AG04450 (cell line): ENCODE results near the gene TMEM140. TPM values are rescaled to one million over a fixed set of nuclear protein-coding genes. Genes with fewer than 3 reads are reported as not detected.

ENCODE experiments used
- CTCF ChIA-PET: fragments of 300-600, 350-600 bp; formaldehyde crosslinking; extraction: SDS; loops from one replicate; lab custom pipeline; 2022; ENCODE audit warnings: antibody characterized with exemption, inconsistent platforms; lab: Charles Lee
- POLR2A ChIA-PET: fragments of 350-600 bp; formaldehyde crosslinking; extraction: SDS; loops from one replicate; lab custom pipeline; 2021; ENCODE audit warnings: antibody characterized with exemption, inconsistent platforms; lab: Yijun Ruan, JAX
- DNase-seq: peaks from one replicate; pipeline ENCODE4 v3.0.0-alpha.2; 2011; ENCODE audit warnings: low read depth, low spot score
- H3K27ac ChIP-seq: one replicate; pipeline ENCODE4 v1.5.1; 2012; ENCODE audit warnings: low read depth, low read length, control low read depth
- H3K27me3 ChIP-seq: one replicate; pipeline ENCODE4 v1.6.0; 2012; ENCODE audit warnings: low read length; ENCODE audit not compliant: control insufficient read depth, insufficient read depth
- H3K4me3 ChIP-seq: 2 replicates; pipeline ENCODE4 v1.5.1; 2011; ENCODE audit warnings: mild to moderate bottlenecking, low read depth, low read length, control low read depth
- H3K9me3 ChIP-seq: 2 replicates; pipeline ENCODE4 v1.5.1; 2012; ENCODE audit warnings: low read length; ENCODE audit not compliant: control insufficient read depth, insufficient read depth
- CTCF ChIP-seq: IDR thresholded peaks from 2 replicates; pipeline ENCODE4 v1.5.1; 2011; ENCODE audit warnings: low read depth, low read length, control low read depth, inconsistent platforms
- polyA plus RNA-seq: library from polyadenylated mRNA; depleted of rRNA; stranded (reverse); fragments of >200 nt; gene quantifications from 2 replicates; pipeline ENCODE4 v1.2.3, GENCODE V29; 2011

Gene TMEM140
- polyA plus RNA-seq, 1 experiment, result 1.0 TPM

- Histone ChIP-seq H3K4me3 (no peak overlapping the region), H3K27ac (no peak overlapping the region), H3K27me3 (no peaks in the 10 kb centered on the region), H3K9me3 (peaks cover 32% of the 10 kb centered on the region)
- no peak for TF ChIP-seq CTCF
- no peak for DNase-seq
- CTCF ChIA-PET, result interaction anchor here (1.8 to 2.4 kb wide), 2 partner anchors 11 kb away, joined by 4 to 7 read pairs; partner anchors contain the start of gene CYREN
- POLR2A ChIA-PET, result no interaction called here
Measured at GRCh38 chr7:135181261-135181928, 33.5 kb downstream of the TMEM140 start.

- H3K9me3 ChIP-seq, result peaks cover 32% of the 10 kb centered on the region
- H3K27me3 ChIP-seq, result no peaks in the 10 kb centered on the region
- no peak for TF ChIP-seq CTCF
- no peak overlapping the region for H3K27ac ChIP-seq
- CTCF ChIA-PET, result interaction anchor here (2.4 kb wide), 1 partner anchor 11 kb away, joined by 7 read pairs; the partner anchor contains the start of gene CYREN
- H3K4me3 ChIP-seq, result no peak overlapping the region
- DNase-seq, result no peak
- POLR2A ChIA-PET, result no interaction called here
Measured at GRCh38 chr7:135181929-135182678, 34.2 kb downstream of the TMEM140 start.

GRCh38 chr7:135183478-135183877 lies 35.6 kb downstream of the TMEM140 start:
- H3K27ac ChIP-seq, result no peak overlapping the region
- peaks cover 32% of the 10 kb centered on the region for H3K9me3 ChIP-seq
- no peak for DNase-seq
- TF ChIP-seq CTCF, result no peak
- H3K4me3 ChIP-seq, result no peak overlapping the region
- ChIA-PET POLR2A (no interaction called here), CTCF (interaction anchor here (2.4 kb wide), 1 partner anchor 13 kb away, joined by 7 read pairs; the partner anchor contains the start of gene CYREN)
- no peaks in the 10 kb centered on the region for H3K27me3 ChIP-seq

GRCh38 chr7:135184254-135184841 lies 36.5 kb downstream of the TMEM140 start:
- Histone ChIP-seq H3K4me3 (no peak overlapping the region), H3K27ac (no peak overlapping the region), H3K9me3 (peaks cover 28% of the 10 kb centered on the region), H3K27me3 (no peaks in the 10 kb centered on the region)
- POLR2A ChIA-PET, result no interaction called here
- no peak for TF ChIP-seq CTCF
- DNase-seq, result no peak
- CTCF ChIA-PET, result no interaction called here
